Measurements from ENCODE around the gene EXOC3L4.

The EXOC3L4 gene

GRCh38 chr14:103093856-103094405, 594 bp upstream of the EXOC3L4 start:
- DNase-seq = no peak

- no peak for DNase-seq
These were observed 769 bp downstream of the EXOC3L4 start for GRCh38 chr14:103095210-103095778.

GRCh38 chr14:103096387-103096786, 1.9 kb downstream of the EXOC3L4 start:
- DNase-seq = no peak

- DNase-seq = no peak
These were observed 2.9 kb downstream of the EXOC3L4 start for GRCh38 chr14:103097244-103097993.

GRCh38 chr14:103097994-103098957, 3.8 kb downstream of the EXOC3L4 start:
- DNase-seq = no peak

GRCh38 chr14:103099081-103099732, 4.7 kb downstream of the EXOC3L4 start:
- DNase-seq = no peak

- no peak for DNase-seq
These were observed 5.3 kb downstream of the EXOC3L4 start for GRCh38 chr14:103099733-103100280.

GRCh38 chr14:103100281-103101121, 6.0 kb downstream of the EXOC3L4 start:
- no peak for DNase-seq

GRCh38 chr14:103101257-103101962, 6.9 kb downstream of the EXOC3L4 start:
- DNase-seq = no peak

GRCh38 chr14:103101963-103102688, 7.6 kb downstream of the EXOC3L4 start:
- no peak for DNase-seq

- DNase-seq = no peak
These were observed 8.2 kb downstream of the EXOC3L4 start for GRCh38 chr14:103102689-103103260.

- peak; percentile 19 to 23 for DNase-seq
These were observed 9.2 kb downstream of the EXOC3L4 start for GRCh38 chr14:103103461-103104388.

GRCh38 chr14:103104389-103104653, 9.8 kb downstream of the EXOC3L4 start:
- no peak for DNase-seq

- DNase-seq = peak; percentile 72 to 73
These were observed 10.3 kb downstream of the EXOC3L4 start for GRCh38 chr14:103104654-103105452.

GRCh38 chr14:103105580-103106150, 11.1 kb downstream of the EXOC3L4 start:
- DNase-seq = peak in 1 of 2 experiments; percentile 23

GRCh38 chr14:103107455-103107854, 12.9 kb downstream of the EXOC3L4 start:
- no peak for DNase-seq
